ENCODE measurements around the gene ZMYND8. TPM values are rescaled to one million over a fixed set of nuclear protein-coding genes. Genes with fewer than 3 reads are reported as not detected.

The ZMYND8 gene
- total and polyA plus RNA-seq, 2 of the 4 experiments (the other 2 are of a cell fraction), result 24.0 to 28.2 TPM

DNA sequence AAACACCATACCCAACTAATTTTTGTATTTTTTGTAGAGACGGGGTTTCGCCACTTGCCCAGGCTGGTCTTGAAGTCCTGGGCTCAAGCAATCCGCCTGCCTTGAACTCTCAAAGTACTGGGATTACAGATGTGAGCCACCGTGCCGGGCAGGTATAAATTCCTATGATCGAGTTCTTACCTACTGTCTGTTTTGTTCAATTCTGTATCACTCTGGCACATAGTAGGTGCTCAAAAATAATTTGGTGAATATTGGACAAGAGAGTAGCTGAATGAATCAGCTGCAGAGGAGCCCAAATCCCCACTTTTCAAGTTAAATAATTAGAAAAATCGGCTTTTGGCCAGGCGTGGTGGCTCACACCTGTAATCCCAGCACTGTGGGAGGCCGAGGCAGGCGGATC, 13.7 kb upstream of the ZMYND8 start:
- TF ChIP-seq BHLHE40 (IDR thresholded peaks at IDR 0.05; ENCODE audit: low read depth, low read length) (no peak), NFE2L2 (IDR thresholded peaks at IDR 0.05; ENCODE audit: low read depth, low read length) (no peak), RFX5 (IDR thresholded peaks at IDR 0.05; ENCODE audit: low read depth, low read length) (no peak), CTCF (conservative IDR thresholded peaks at IDR 0.05; ENCODE audit: low read depth, low read length) (no peak), POLR2A (IDR thresholded peaks at IDR 0.05; ENCODE audit: low read depth, low read length) (no peak), FOS (IDR thresholded peaks at IDR 0.05; ENCODE audit: low read depth, low read length) (no peak), RAD21 (IDR thresholded peaks at IDR 0.05; ENCODE audit: low read length) (no peak), SMC3 (IDR thresholded peaks at IDR 0.05; ENCODE audit: low read depth, low read length) (no peak), CEBPB (IDR thresholded peaks at IDR 0.05; ENCODE audit: low read depth, low read length) (no peak), CHD1 (IDR thresholded peaks at IDR 0.05; ENCODE audit: low read depth, low read length) (no peak), RCOR1 (IDR thresholded peaks at IDR 0.05; ENCODE audit: insufficient replicate concordance, low read length) (no peak), MAZ (IDR thresholded peaks at IDR 0.05; ENCODE audit: borderline replicate concordance, low read depth, low read length) (no peak), MXI1 (IDR thresholded peaks at IDR 0.05; ENCODE audit: borderline replicate concordance, low read depth, low read length) (no peak), ELK1 (IDR thresholded peaks at IDR 0.05; ENCODE audit: borderline replicate concordance, low read depth, low read length) (no peak), MAFK (IDR thresholded peaks at IDR 0.05; ENCODE audit: low read depth, low read length) (no peak), USF2 (IDR thresholded peaks at IDR 0.05; ENCODE audit: low read depth, low read length) (no peak)
- ATAC-seq (ENCODE audit: low read depth), result no peak

More for the DNA sequence above, 13.7 kb upstream of the ZMYND8 start:
- Histone ChIP-seq H2BK120ac (ENCODE audit: low read depth, low read length) (no peak overlapping the region), H2AFZ (replicated peaks; ENCODE audit: low read length, poor library complexity) (no peak overlapping the region), H4K20me1 (ENCODE audit: insufficient read depth, low read length) (no peaks in the 10 kb centered on the region), H2AK9ac (replicated peaks; ENCODE audit: low read depth, low read length, poor library complexity) (no peak overlapping the region), H3K9me3 (ENCODE audit: control insufficient read depth, insufficient read depth, low read length) (no peaks in the 10 kb centered on the region), H4K91ac (ENCODE audit: insufficient read depth, low read depth, low read length) (no peak overlapping the region), H4K8ac (ENCODE audit: low read depth in 2 of 2, low read length in 2 of 2) (0 out of 4 replicates have a peak overlapping the region, but pooled peaks of 1 of the 2 experiments have one; percentile 3), H2BK15ac (ENCODE audit: low read depth, low read length) (no peak overlapping the region; the same call in 2 of the 3 replicates), H3K4me2 (ENCODE audit: low read depth, low read length) (no peak overlapping the region), H3K4me1 (ENCODE audit: control insufficient read depth, insufficient read depth, low read length) (peaks cover 2% of the 10 kb centered on the region; the same call in 1 of the 2 replicates), H3K9me1 (ENCODE audit: insufficient read depth, low read length) (no peaks in the 10 kb centered on the region), H3K56ac (ENCODE audit: extremely low read depth, insufficient read depth, low read length) (no peak overlapping the region), H3K4me3 (ENCODE audit: insufficient read depth, low read depth, low read length) (no peak overlapping the region), H2AK5ac (ENCODE audit: low read depth, low read length) (no peak overlapping the region; the same call in 1 of the 2 replicates), H2BK5ac (ENCODE audit: low read depth, low read length, poor library complexity, severe bottlenecking) (no peak overlapping the region), H3K18ac (ENCODE audit: low read depth, low read length) (no peak overlapping the region), H3K27ac (ENCODE audit: insufficient read depth, low read length) (no peak overlapping the region), H3K23ac (ENCODE audit: low read depth, low read length) (no peak overlapping the region), H4K5ac (ENCODE audit: low read depth, low read length) (no peak overlapping the region), H3K14ac (replicated peaks; ENCODE audit: low read depth, low read length) (no peak overlapping the region), H3K4ac (ENCODE audit: low read depth, low read length) (no peak overlapping the region), H3K27me3 (ENCODE audit: control insufficient read depth, insufficient read depth, low read length) (no peaks in the 10 kb centered on the region), H3K9ac (ENCODE audit: low read depth, low read length) (no peak overlapping the region), H2BK20ac (ENCODE audit: low read depth, low read length) (no peak overlapping the region), H3K36me3 (ENCODE audit: control insufficient read depth, insufficient read depth, low read length) (no peaks in the 10 kb centered on the region), H3K79me1 (ENCODE audit: low read depth in 1 of 2, low read length in 2 of 2) (no peaks in the 10 kb centered on the region)
- no CpG with 5 or more reads among the region's 10 CpGs for whole genome bisulfite sequencing, 2 experiments (ENCODE audit: extremely low coverage in 2 of 2, insufficient read length in 1 of 2)
- no peak for DNase-seq
- BruUV-seq (replicated peaks), result no TSS peak
- ChIA-PET POLR2A (ENCODE audit: unreplicated experiment) (no interaction called here), CTCF (no interaction called here)
- intact Hi-C loops (cut with micrococcal nuclease), result no loop called here
- in situ Hi-C loops (cut with MboI; ENCODE audit: low sequenced_read_pairs), result no loop called here
- dilution Hi-C loops (cut with HindIII; ENCODE audit: low sequenced_read_pairs, unreplicated experiment), result no loop called here

Measured in IMR-90 (cell line).